Activated gamma-delta T cell treated with Interleukin-2 at 50 U/mL for 16 hours (primary cell): Measurements from ENCODE around the gene SERPINE2.
A peak's percentile ranks its signal among the peaks of the same experiment; 100 is the strongest.
"Not testable (repeated sequence)": the region's sequence is repeated elsewhere in the genome, so short reads cannot be mapped to it uniquely, and the experiment has no call there.

ENCODE experiments used
- DNase-seq: peaks from one replicate; pipeline ENCODE4 v3.0.0-alpha.2; 2020

Gene SERPINE2

GRCh38 chr2:224009605-224010315 lies 29.3 kb downstream of the SERPINE2 start:
- no peak for DNase-seq

GRCh38 chr2:224008702-224009261 lies 30.3 kb downstream of the SERPINE2 start:
- no peak for DNase-seq

- DNase-seq, result no peak
These were observed 34.9 kb downstream of the SERPINE2 start for GRCh38 chr2:224004105-224004695.

GRCh38 chr2:224000662-224001061 lies 38.4 kb downstream of the SERPINE2 start:
- not testable (repeated sequence) for DNase-seq

- no peak for DNase-seq
These were observed 39.2 kb downstream of the SERPINE2 start for GRCh38 chr2:223999862-224000261.

- DNase-seq, result no peak
These were observed 40.1 kb downstream of the SERPINE2 start for GRCh38 chr2:223998948-223999347.

- no peak for DNase-seq
These were observed 41.1 kb downstream of the SERPINE2 start for GRCh38 chr2:223997938-223998337.

- no peak for DNase-seq
These were observed 42.7 kb downstream of the SERPINE2 start for GRCh38 chr2:223996391-223996790.

- no peak for DNase-seq
These were observed 43.5 kb downstream of the SERPINE2 start for GRCh38 chr2:223995569-223995968.

GRCh38 chr2:223994562-223995162 lies 44.4 kb downstream of the SERPINE2 start:
- DNase-seq, result no peak

GRCh38 chr2:223993634-223994232 lies 45.4 kb downstream of the SERPINE2 start:
- DNase-seq, result peak; percentile 57

GRCh38 chr2:223991611-223992010 lies 47.5 kb downstream of the SERPINE2 start:
- DNase-seq, result no peak

GRCh38 chr2:223989856-223990232 lies 49.2 kb downstream of the SERPINE2 start:
- DNase-seq, result no peak

GRCh38 chr2:223989206-223989855 lies 49.8 kb downstream of the SERPINE2 start:
- no peak for DNase-seq

- DNase-seq, result no peak
These were observed 57.8 kb downstream of the SERPINE2 start for GRCh38 chr2:223981241-223981640.

GRCh38 chr2:223980803-223981202 lies 58.3 kb downstream of the SERPINE2 start:
- DNase-seq, result no peak

GRCh38 chr2:223980397-223980735 lies 58.7 kb downstream of the SERPINE2 start:
- no peak for DNase-seq

GRCh38 chr2:223979730-223980396 lies 59.2 kb downstream of the SERPINE2 start:
- DNase-seq, result no peak

GRCh38 chr2:223978451-223978850 lies 60.6 kb downstream of the SERPINE2 start:
- no peak for DNase-seq

- DNase-seq, result no peak
These were observed 62.4 kb downstream of the SERPINE2 start for GRCh38 chr2:223976635-223977226.

- DNase-seq, result no peak
These were observed 65.5 kb downstream of the SERPINE2 start for GRCh38 chr2:223973606-223974005.

GRCh38 chr2:223972656-223973102 lies 66.4 kb downstream of the SERPINE2 start:
- DNase-seq, result no peak
